Subcutaneous abdominal adipose tissue (tissue), 5 donors: ENCODE data around the gene HRH3.

Experiments used
- H3K27ac ChIP-seq: one replicate; pipeline ENCODE4 v1.7.0; 2013; ENCODE audit warnings: low read depth, mild to moderate bottlenecking, inconsistent platforms, low read length, moderate library complexity
- H3K27me3 ChIP-seq, 5 donors: one replicate each; pipeline ENCODE4 v1.7.0; 2013; ENCODE audit warnings: low read length in 5 of 5, inconsistent platforms in 1 of 5; ENCODE audit not compliant: control insufficient read depth in 5 of 5, insufficient read depth in 4 of 5
- H3K36me3 ChIP-seq, 5 donors: one replicate each; pipeline ENCODE4 v1.7.0; 2013; ENCODE audit warnings: low read length in 5 of 5; ENCODE audit not compliant: control insufficient read depth in 5 of 5, insufficient read depth in 5 of 5
- H3K4me1 ChIP-seq, 5 donors: one replicate each; pipeline ENCODE4 v1.7.0; 2013; ENCODE audit warnings: low read length in 5 of 5, mild to moderate bottlenecking in 3 of 5, moderate library complexity in 1 of 5; ENCODE audit not compliant: control insufficient read depth in 5 of 5, insufficient read depth in 5 of 5
- H3K4me3 ChIP-seq, 5 donors: one replicate each; pipeline ENCODE4 v1.7.0; 2013; ENCODE audit warnings: low read length in 5 of 5, low read depth in 1 of 5
- H3K9ac ChIP-seq, 5 donors: one replicate each; pipeline ENCODE4 v1.7.0; 2013; ENCODE audit warnings: low read length in 5 of 5, mild to moderate bottlenecking in 4 of 5, moderate library complexity in 3 of 5
- H3K9me3 ChIP-seq, 5 donors: one replicate each; pipeline ENCODE4 v1.7.0; 2013; ENCODE audit warnings: low read length in 5 of 5; ENCODE audit not compliant: control insufficient read depth in 5 of 5
- donor health status: healthy.
- donor health status: healthy.
- donor health status: healthy.
- donor health status: healthy.
- donor health status: healthy.

Gene HRH3

GRCh38 chr20:62181808-62182207 lies 38.3 kb downstream of the HRH3 start:
- Histone ChIP-seq H3K36me3 (peaks cover 0 to 14% (median 7%) of the 10 kb centered on the region in 5 donors), H3K9ac (peak overlapping the region in 2 of 5 donors; percentile 75 to 98), H3K9me3 (no peaks in the 10 kb centered on the region), H3K27ac (peak overlapping the region; percentile 87), H3K4me3 (peak overlapping the region in 2 of 5 donors; percentile 89 to 90), H3K4me1 (peaks cover 5 to 34% (median 22%) of the 10 kb centered on the region in 5 donors), H3K27me3 (no peaks in the 10 kb centered on the region)

- Histone ChIP-seq H3K9ac (no peak overlapping the region), H3K27ac (peak overlapping the region; percentile 35)
Measured at GRCh38 chr20:62179162-62179504, 40.9 kb downstream of the HRH3 start.

GRCh38 chr20:62178316-62179161 lies 41.5 kb downstream of the HRH3 start:
- Histone ChIP-seq H3K4me3 (no peak overlapping the region), H3K9ac (no peak overlapping the region), H3K4me1 (peaks cover 2 to 23% (median 14%) of the 10 kb centered on the region in 5 donors), H3K36me3 (peaks cover 0 to 38% (median 24%) of the 10 kb centered on the region in 5 donors), H3K27me3 (no peaks in the 10 kb centered on the region), H3K9me3 (no peaks in the 10 kb centered on the region), H3K27ac (peak overlapping the region; percentile 35)

More at GRCh38 chr20:62179162-62179504, 40.9 kb downstream of the HRH3 start:
- H3K36me3 ChIP-seq: peaks cover 0 to 38% (median 21%) of the 10 kb centered on the region in 5 donors
- H3K27me3 ChIP-seq: no peaks in the 10 kb centered on the region
- peaks cover 5 to 29% (median 18%) of the 10 kb centered on the region in 5 donors for H3K4me1 ChIP-seq
- H3K4me3 ChIP-seq: no peak overlapping the region
- no peaks in the 10 kb centered on the region for H3K9me3 ChIP-seq

GRCh38 chr20:62177307-62177706 lies 42.8 kb downstream of the HRH3 start:
- H3K36me3 ChIP-seq: peaks cover 0 to 42% (median 28%) of the 10 kb centered on the region in 5 donors
- peaks cover 0 to 15% (median 7%) of the 10 kb centered on the region in 5 donors for H3K4me1 ChIP-seq

GRCh38 chr20:62176866-62177265 lies 43.2 kb downstream of the HRH3 start:
- no peak overlapping the region for H3K27ac ChIP-seq
- H3K27me3 ChIP-seq: no peaks in the 10 kb centered on the region
- H3K4me1 ChIP-seq: peaks cover 0 to 11% (median 3%) of the 10 kb centered on the region in 5 donors
- no peak overlapping the region for H3K9ac ChIP-seq
- H3K36me3 ChIP-seq: peaks cover 0 to 42% (median 28%) of the 10 kb centered on the region in 5 donors
- H3K4me3 ChIP-seq: no peak overlapping the region
- no peaks in the 10 kb centered on the region for H3K9me3 ChIP-seq

More at GRCh38 chr20:62177307-62177706, 42.8 kb downstream of the HRH3 start:
- no peak overlapping the region for H3K27ac ChIP-seq
- H3K9me3 ChIP-seq: no peaks in the 10 kb centered on the region
- H3K4me3 ChIP-seq: no peak overlapping the region
- H3K9ac ChIP-seq: peak overlapping the region in 1 of 5 donors; percentile 19
- H3K27me3 ChIP-seq: no peaks in the 10 kb centered on the region

- Histone ChIP-seq H3K9ac (no peak overlapping the region), H3K4me3 (no peak overlapping the region), H3K36me3 (peaks cover 0 to 42% (median 28%) of the 10 kb centered on the region in 5 donors), H3K27me3 (no peaks in the 10 kb centered on the region), H3K27ac (no peak overlapping the region), H3K9me3 (no peaks in the 10 kb centered on the region), H3K4me1 (peaks cover 0 to 13% (median 6%) of the 10 kb centered on the region in 5 donors)
Measured at GRCh38 chr20:62175711-62176110, 44.4 kb downstream of the HRH3 start.

GRCh38 chr20:62174870-62175624 lies 45.0 kb downstream of the HRH3 start:
- Histone ChIP-seq H3K9ac (no peak overlapping the region), H3K4me1 (peaks cover 0 to 13% (median 6%) of the 10 kb centered on the region in 5 donors), H3K9me3 (no peaks in the 10 kb centered on the region), H3K36me3 (peaks cover 0 to 42% (median 28%) of the 10 kb centered on the region in 5 donors), H3K27me3 (no peaks in the 10 kb centered on the region), H3K27ac (no peak overlapping the region), H3K4me3 (no peak overlapping the region)

- peaks cover 0 to 48% (median 30%) of the 10 kb centered on the region in 5 donors for H3K36me3 ChIP-seq
- H3K4me1 ChIP-seq: peaks cover 0 to 10% (median 6%) of the 10 kb centered on the region in 5 donors
- no peaks in the 10 kb centered on the region for H3K27me3 ChIP-seq
- H3K4me3 ChIP-seq: no peak overlapping the region
- no peak overlapping the region for H3K27ac ChIP-seq
- H3K9me3 ChIP-seq: no peaks in the 10 kb centered on the region
- H3K9ac ChIP-seq: no peak overlapping the region
Measured at GRCh38 chr20:62174021-62174804, 45.9 kb downstream of the HRH3 start.

- Histone ChIP-seq H3K9ac (no peak overlapping the region), H3K27ac (no peak overlapping the region), H3K4me1 (peaks cover 0 to 6% (median 0%) of the 10 kb centered on the region in 5 donors), H3K4me3 (no peak overlapping the region), H3K9me3 (no peaks in the 10 kb centered on the region), H3K27me3 (no peaks in the 10 kb centered on the region), H3K36me3 (peaks cover 0 to 55% (median 37%) of the 10 kb centered on the region in 5 donors)
Measured at GRCh38 chr20:62172666-62173065, 47.4 kb downstream of the HRH3 start.
